RWPE2 (cell line): ENCODE results near the gene SH2B2.

Experiments used
- ATAC-seq: fragments of 200-7000 bp; cut with Tn5 transposase; 3 replicates; pipeline ENCODE4 v1.9.1; 2021; ENCODE audit warnings: low read depth
- DNase-seq: peaks from one replicate; pipeline ENCODE4 v3.0.0-alpha.2; 2020; ENCODE audit warnings: low spot score
- H3K27ac ChIP-seq: fragments of 450-650 bp; 2 replicates; pipeline ENCODE4 v1.5.1; 2017; ENCODE audit warnings: mild to moderate bottlenecking; ENCODE audit not compliant: poor library complexity, severe bottlenecking
- H3K27me3 ChIP-seq: fragments of 250-450 bp; sonication (Bioruptor Pico); 2 replicates; pipeline ENCODE4 v1.5.1; 2021; ENCODE audit warnings: mild to moderate bottlenecking, moderate library complexity; ENCODE audit not compliant: insufficient read depth, poor library complexity, severe bottlenecking
- H3K36me3 ChIP-seq: fragments of 250-450 bp; sonication (Bioruptor Pico); 2 replicates; pipeline ENCODE4 v1.5.1; 2020; ENCODE audit warnings: low read depth, mild to moderate bottlenecking, moderate library complexity
- H3K4me1 ChIP-seq: fragments of 250-450 bp; sonication (Bioruptor Pico); 2 replicates; pipeline ENCODE4 v1.5.1; 2021; ENCODE audit warnings: mild to moderate bottlenecking, moderate library complexity; ENCODE audit not compliant: insufficient read depth, poor library complexity, severe bottlenecking
- H3K4me3 ChIP-seq: fragments of 250-450 bp; sonication (Bioruptor Pico); 2 replicates; pipeline ENCODE4 v1.5.1; 2021; ENCODE audit warnings: mild to moderate bottlenecking, moderate library complexity; ENCODE audit not compliant: severe bottlenecking
- H3K9me3 ChIP-seq: fragments of 250-450 bp; sonication (Bioruptor Pico); 2 replicates; pipeline ENCODE4 v1.5.1; 2021; ENCODE audit warnings: mild to moderate bottlenecking, moderate library complexity; ENCODE audit not compliant: severe bottlenecking
- CTCF ChIP-seq: fragments of 450-650 bp; IDR thresholded peaks from one replicate; pipeline ENCODE4 v1.5.1; 2017; ENCODE audit warnings: mild to moderate bottlenecking, moderate library complexity; ENCODE audit not compliant: poor library complexity, severe bottlenecking

Gene SH2B2

GRCh38 chr7:102289057-102289456 lies 2.4 kb downstream of the SH2B2 start:
- H3K27ac ChIP-seq: no peak overlapping the region
- no peak for ATAC-seq
- H3K4me3 ChIP-seq: no peak overlapping the region

GRCh38 chr7:102291056-102291915 lies 4.6 kb downstream of the SH2B2 start:
- DNase-seq (peak; percentile 56), ATAC-seq (no peak)
- Histone ChIP-seq H3K36me3 (no peaks in the 10 kb centered on the region), H3K4me3 (no peak overlapping the region), H3K4me1 (no peaks in the 10 kb centered on the region), H3K27ac (no peak overlapping the region), H3K9me3 (no peaks in the 10 kb centered on the region), H3K27me3 (no peaks in the 10 kb centered on the region)
- no peak for TF ChIP-seq CTCF

More at GRCh38 chr7:102289057-102289456, 2.4 kb downstream of the SH2B2 start:
- TF ChIP-seq CTCF: no peak
- Histone ChIP-seq H3K4me1 (no peaks in the 10 kb centered on the region), H3K27me3 (no peaks in the 10 kb centered on the region), H3K9me3 (no peaks in the 10 kb centered on the region), H3K36me3 (no peaks in the 10 kb centered on the region)
- peak; percentile 43 for DNase-seq

GRCh38 chr7:102291916-102292267 lies 5.2 kb downstream of the SH2B2 start:
- H3K4me1 ChIP-seq: no peaks in the 10 kb centered on the region
- H3K27ac ChIP-seq: no peak overlapping the region
- no peaks in the 10 kb centered on the region for H3K9me3 ChIP-seq
- no peaks in the 10 kb centered on the region for H3K27me3 ChIP-seq
- no peaks in the 10 kb centered on the region for H3K36me3 ChIP-seq
- no peak for ATAC-seq
- H3K4me3 ChIP-seq: no peak overlapping the region
- TF ChIP-seq CTCF: no peak
- DNase-seq: no peak

- Histone ChIP-seq H3K27ac (no peak overlapping the region), H3K36me3 (no peaks in the 10 kb centered on the region)
Measured at GRCh38 chr7:102292813-102293798, 6.4 kb downstream of the SH2B2 start.

More at GRCh38 chr7:102292813-102293798, 6.4 kb downstream of the SH2B2 start:
- TF ChIP-seq CTCF: no peak
- Histone ChIP-seq H3K27me3 (no peaks in the 10 kb centered on the region), H3K9me3 (no peaks in the 10 kb centered on the region), H3K4me1 (no peaks in the 10 kb centered on the region), H3K4me3 (no peak overlapping the region)
- ATAC-seq (no peak), DNase-seq (peak; percentile 51)
